Activated T-cell treated with anti-CD3 and anti-CD28 coated beads, Interleukin-2, amount 50 U/mL, for 72 hours (primary cell): ENCODE data around the gene MIA3. TPM values are rescaled to one million over a fixed set of nuclear protein-coding genes. Genes with fewer than 3 reads are reported as not detected.

Experiments used
- ATAC-seq, 2 donors: fragments of 150-1000 bp; cut with Tn5 transposase; replicated peaks in 1 of 2; 2 replicates each; pipeline ENCODE4 v1.10.0; 2021; ENCODE audit warnings: moderate library complexity in 2 of 2, mild to moderate bottlenecking in 1 of 2
- DNase-seq, 2 donors: peaks; one replicate each; pipeline ENCODE4 v3.0.0; 2021 to 2022; ENCODE audit warnings: mixed read lengths in 1 of 2
- H3K27ac Mint-ChIP-seq: one replicate; pipeline ENCODE4 v1.8.0; 2022; ENCODE audit warnings: mild to moderate bottlenecking, moderate library complexity, mixed read lengths
- H3K27me3 Mint-ChIP-seq: one replicate; pipeline ENCODE4 v1.8.0; 2022; ENCODE audit warnings: low read depth, mixed read lengths
- H3K36me3 Mint-ChIP-seq, 2 donors: one replicate each; pipeline ENCODE4 v1.8.0; 2022; ENCODE audit warnings: mixed read lengths in 2 of 2, mild to moderate bottlenecking in 1 of 2; ENCODE audit not compliant: insufficient read depth in 2 of 2
- H3K4me1 Mint-ChIP-seq: one replicate; pipeline ENCODE4 v1.8.0; 2022; ENCODE audit warnings: low read depth, mixed read lengths
- H3K4me3 Mint-ChIP-seq, 2 donors: one replicate each; pipeline ENCODE4 v1.8.0; 2022; ENCODE audit warnings: mild to moderate bottlenecking in 2 of 2, mixed read lengths in 2 of 2, moderate library complexity in 2 of 2
- H3K9me3 Mint-ChIP-seq, 2 donors: one replicate each; pipeline ENCODE4 v1.8.0; 2022; ENCODE audit warnings: mixed read lengths in 2 of 2
- total RNA-seq, 2 donors: library from RNA; stranded (reverse); gene quantifications; one replicate each; pipeline ENCODE4 v1.2.3, GENCODE V29; 2022

The MIA3 gene
- total RNA-seq: 10 to 100 TPM; 52.2 to 61.5 TPM

- H3K4me1 Mint-ChIP-seq: peaks cover 28% of the 10 kb centered on the region
- DNase-seq (peak; percentile 79 to 84), ATAC-seq (peak; percentile 68)
- H3K9me3 Mint-ChIP-seq: no peaks in the 10 kb centered on the region
- H3K27me3 Mint-ChIP-seq: peaks cover 15% of the 10 kb centered on the region
- peak within 1 kb of the TSS; percentile 93 for H3K27ac Mint-ChIP-seq
- peaks cover 2 to 3% of the 10 kb centered on the region in 2 donors for H3K36me3 Mint-ChIP-seq
- peak within 1 kb of the TSS; percentile 88 to 90 for H3K4me3 Mint-ChIP-seq
These were observed at the start of gene MIA3 for GRCh38 chr1:222618001-222618879. MIA3 (plus strand) TSS chr1:222618097; CDS start chr1:222618111, 14 bp downstream.

GRCh38 chr1:222570837-222571236 is 47.1 kb upstream of the MIA3 start:
- Mint-ChIP-seq H3K4me3 (no peak overlapping the region), H3K27me3 (no peaks in the 10 kb centered on the region), H3K9me3 (no peaks in the 10 kb centered on the region), H3K27ac (no peak overlapping the region), H3K36me3 (peaks cover 9 to 25% of the 10 kb centered on the region in 2 donors), H3K4me1 (no peaks in the 10 kb centered on the region)
- DNase-seq: no peak
- ATAC-seq: no peak

GRCh38 chr1:222579316-222579715 is 38.6 kb upstream of the MIA3 start:
- Mint-ChIP-seq H3K27ac (no peak overlapping the region), H3K4me1 (peaks cover 12% of the 10 kb centered on the region), H3K27me3 (no peaks in the 10 kb centered on the region), H3K9me3 (no peaks in the 10 kb centered on the region), H3K36me3 (peaks cover 7 to 18% of the 10 kb centered on the region in 2 donors), H3K4me3 (no peak overlapping the region)
- ATAC-seq (no peak), DNase-seq (no peak)

GRCh38 chr1:222582099-222582774 is 35.7 kb upstream of the MIA3 start:
- Mint-ChIP-seq H3K27ac (no peak overlapping the region), H3K4me1 (peaks cover 35% of the 10 kb centered on the region), H3K36me3 (peaks cover 7 to 29% of the 10 kb centered on the region in 2 donors), H3K27me3 (no peaks in the 10 kb centered on the region), H3K4me3 (no peak overlapping the region), H3K9me3 (no peaks in the 10 kb centered on the region)
- no peak for DNase-seq
- ATAC-seq: no peak

- no peak for ATAC-seq
- DNase-seq: no peak
- Mint-ChIP-seq H3K9me3 (no peaks in the 10 kb centered on the region), H3K4me1 (peaks cover 44% of the 10 kb centered on the region), H3K36me3 (peaks cover 7 to 25% of the 10 kb centered on the region in 2 donors), H3K4me3 (no peak overlapping the region), H3K27me3 (no peaks in the 10 kb centered on the region), H3K27ac (no peak overlapping the region)
These were observed 34.8 kb upstream of the MIA3 start for GRCh38 chr1:222583079-222583478.

- H3K36me3 Mint-ChIP-seq: peaks cover 11 to 31% of the 10 kb centered on the region in 2 donors
- H3K9me3 Mint-ChIP-seq: no peaks in the 10 kb centered on the region
- H3K27me3 Mint-ChIP-seq: no peaks in the 10 kb centered on the region
- peak; percentile 23 to 25 for ATAC-seq
- peak overlapping the region; percentile 50 to 52 for H3K4me3 Mint-ChIP-seq
- peaks cover 71% of the 10 kb centered on the region for H3K4me1 Mint-ChIP-seq
- H3K27ac Mint-ChIP-seq: peak overlapping the region; percentile 86
- DNase-seq: no peak
These were observed 31.1 kb upstream of the MIA3 start for GRCh38 chr1:222586842-222587241.

- Mint-ChIP-seq H3K27me3 (no peaks in the 10 kb centered on the region), H3K36me3 (peaks cover 8 to 23% of the 10 kb centered on the region in 2 donors), H3K4me1 (peaks cover 59% of the 10 kb centered on the region), H3K4me3 (peak overlapping the region; percentile 19 to 95), H3K27ac (no peak overlapping the region), H3K9me3 (no peaks in the 10 kb centered on the region)
- DNase-seq: no peak
- no peak for ATAC-seq
These were observed 29.8 kb upstream of the MIA3 start for GRCh38 chr1:222588135-222588534.

- DNase-seq (peak; percentile 84 to 90), ATAC-seq (peak; percentile 99)
- H3K4me1 Mint-ChIP-seq: peaks cover 58% of the 10 kb centered on the region
These were observed 28.2 kb upstream of the MIA3 start, which contains the start of gene TAF1A for GRCh38 chr1:222589462-222590302. TAF1A (minus strand) TSS chr1:222589933.

GRCh38 chr1:222592171-222592570 is 25.7 kb upstream of the MIA3 start:
- DNase-seq (no peak), ATAC-seq (no peak)
- peaks cover 6 to 8% of the 10 kb centered on the region in 2 donors for H3K36me3 Mint-ChIP-seq
- no peaks in the 10 kb centered on the region for H3K27me3 Mint-ChIP-seq
- no peak overlapping the region for H3K4me3 Mint-ChIP-seq
- H3K9me3 Mint-ChIP-seq: no peaks in the 10 kb centered on the region
- H3K4me1 Mint-ChIP-seq: peaks cover 36% of the 10 kb centered on the region
- H3K27ac Mint-ChIP-seq: no peak overlapping the region

More at GRCh38 chr1:222589462-222590302, 28.2 kb upstream of the MIA3 start, which contains the start of gene TAF1A:
- H3K27me3 Mint-ChIP-seq: no peaks in the 10 kb centered on the region
- peak within 1 kb of the TSS; percentile 99 for H3K27ac Mint-ChIP-seq
- H3K36me3 Mint-ChIP-seq: peaks cover 5 to 19% of the 10 kb centered on the region in 2 donors
- H3K9me3 Mint-ChIP-seq: no peaks in the 10 kb centered on the region
- H3K4me3 Mint-ChIP-seq: peak within 1 kb of the TSS; percentile 95 to 98

GRCh38 chr1:222594789-222595188 is 23.1 kb upstream of the MIA3 start:
- DNase-seq (no peak), ATAC-seq (no peak)
- H3K27me3 Mint-ChIP-seq: no peaks in the 10 kb centered on the region
- no peak overlapping the region for H3K27ac Mint-ChIP-seq
- H3K9me3 Mint-ChIP-seq: no peaks in the 10 kb centered on the region
- H3K4me3 Mint-ChIP-seq: no peak overlapping the region
- H3K36me3 Mint-ChIP-seq: peaks cover 0 to 2% of the 10 kb centered on the region in 2 donors
- H3K4me1 Mint-ChIP-seq: peaks cover 11% of the 10 kb centered on the region

GRCh38 chr1:222596696-222597095 is 21.2 kb upstream of the MIA3 start:
- Mint-ChIP-seq H3K27me3 (no peaks in the 10 kb centered on the region), H3K4me3 (no peak overlapping the region), H3K9me3 (no peaks in the 10 kb centered on the region), H3K36me3 (peaks cover 0 to 1% of the 10 kb centered on the region in 2 donors), H3K4me1 (no peaks in the 10 kb centered on the region), H3K27ac (no peak overlapping the region)
- ATAC-seq (no peak), DNase-seq (no peak)

- no peaks in the 10 kb centered on the region for H3K27me3 Mint-ChIP-seq
- DNase-seq: no peak
- no peaks in the 10 kb centered on the region for H3K9me3 Mint-ChIP-seq
- H3K4me3 Mint-ChIP-seq: no peak overlapping the region
- H3K36me3 Mint-ChIP-seq: peaks cover 0 to 1% of the 10 kb centered on the region in 2 donors
- no peak for ATAC-seq
- H3K27ac Mint-ChIP-seq: no peak overlapping the region
- H3K4me1 Mint-ChIP-seq: no peaks in the 10 kb centered on the region
These were observed 17.6 kb upstream of the MIA3 start for GRCh38 chr1:222600281-222600680.
